Osteocyte (in vitro differentiated cells): ENCODE results near the gene KLHDC8B. TPM values are rescaled to one million over a fixed set of nuclear protein-coding genes. Genes with fewer than 3 reads are reported as not detected.
A peak's percentile ranks its signal among the peaks of the same experiment; 100 is the strongest.
"Not testable (repeated sequence)": the region's sequence is repeated elsewhere in the genome, so short reads cannot be mapped to it uniquely, and the experiment has no call there.

Source experiments
- DNase-seq: peaks from one replicate; pipeline ENCODE4 v3.0.0; 2021; ENCODE audit warnings: mixed read lengths; ENCODE audit not compliant: unreplicated experiment; ENCODE audit errors: extremely low spot score
- H3K27ac Mint-ChIP-seq: one replicate; pipeline ENCODE4 v1.8.0; 2021; ENCODE audit warnings: mild to moderate bottlenecking, mixed read lengths; ENCODE audit not compliant: unreplicated experiment
- H3K27me3 Mint-ChIP-seq: one replicate; pipeline ENCODE4 v1.8.0; 2021; ENCODE audit warnings: mixed read lengths; ENCODE audit not compliant: unreplicated experiment
- H3K36me3 Mint-ChIP-seq: one replicate; pipeline ENCODE4 v1.8.0; 2021; ENCODE audit warnings: mixed read lengths; ENCODE audit not compliant: unreplicated experiment
- H3K4me1 Mint-ChIP-seq: one replicate; pipeline ENCODE4 v1.8.0; 2021; ENCODE audit warnings: mixed read lengths; ENCODE audit not compliant: unreplicated experiment
- H3K4me3 Mint-ChIP-seq: one replicate; pipeline ENCODE4 v1.8.0; 2021; ENCODE audit warnings: mild to moderate bottlenecking, moderate library complexity, mixed read lengths; ENCODE audit not compliant: unreplicated experiment
- H3K9me3 Mint-ChIP-seq: one replicate; pipeline ENCODE4 v1.8.0; 2021; ENCODE audit warnings: mixed read lengths; ENCODE audit not compliant: unreplicated experiment
- total RNA-seq: library from RNA; stranded (reverse); gene quantifications from 2 replicates; pipeline ENCODE4 v1.2.1, GENCODE V29; 2021
- TF ChIP-seq, protein P1 (sequence below): fragments of 200-600 bp; sonication (generic); IDR thresholded peaks from 2 replicates; pipeline ENCODE4 v1.5.0; 2021; ENCODE audit warnings: antibody characterized with exemption, mild to moderate bottlenecking, moderate library complexity

The KLHDC8B gene
- total RNA-seq, 1 donor from 2014 or later = 17.9 TPM

- peaks cover 3% of the 10 kb centered on the region for H3K27me3 Mint-ChIP-seq
- peaks cover 12% of the 10 kb centered on the region for H3K4me1 Mint-ChIP-seq
- no peak for DNase-seq
- TF ChIP-seq, protein P1, sequence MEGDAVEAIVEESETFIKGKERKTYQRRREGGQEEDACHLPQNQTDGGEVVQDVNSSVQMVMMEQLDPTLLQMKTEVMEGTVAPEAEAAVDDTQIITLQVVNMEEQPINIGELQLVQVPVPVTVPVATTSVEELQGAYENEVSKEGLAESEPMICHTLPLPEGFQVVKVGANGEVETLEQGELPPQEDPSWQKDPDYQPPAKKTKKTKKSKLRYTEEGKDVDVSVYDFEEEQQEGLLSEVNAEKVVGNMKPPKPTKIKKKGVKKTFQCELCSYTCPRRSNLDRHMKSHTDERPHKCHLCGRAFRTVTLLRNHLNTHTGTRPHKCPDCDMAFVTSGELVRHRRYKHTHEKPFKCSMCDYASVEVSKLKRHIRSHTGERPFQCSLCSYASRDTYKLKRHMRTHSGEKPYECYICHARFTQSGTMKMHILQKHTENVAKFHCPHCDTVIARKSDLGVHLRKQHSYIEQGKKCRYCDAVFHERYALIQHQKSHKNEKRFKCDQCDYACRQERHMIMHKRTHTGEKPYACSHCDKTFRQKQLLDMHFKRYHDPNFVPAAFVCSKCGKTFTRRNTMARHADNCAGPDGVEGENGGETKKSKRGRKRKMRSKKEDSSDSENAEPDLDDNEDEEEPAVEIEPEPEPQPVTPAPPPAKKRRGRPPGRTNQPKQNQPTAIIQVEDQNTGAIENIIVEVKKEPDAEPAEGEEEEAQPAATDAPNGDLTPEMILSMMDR = no peak
- peak overlapping the region; percentile 78 for H3K27ac Mint-ChIP-seq
- H3K4me3 Mint-ChIP-seq = no peak overlapping the region
- peaks cover 6% of the 10 kb centered on the region for H3K9me3 Mint-ChIP-seq
- peaks cover 2% of the 10 kb centered on the region for H3K36me3 Mint-ChIP-seq
Observed at GRCh38 chr3:49217688-49218470, 46.5 kb downstream of the KLHDC8B start.

DNA sequence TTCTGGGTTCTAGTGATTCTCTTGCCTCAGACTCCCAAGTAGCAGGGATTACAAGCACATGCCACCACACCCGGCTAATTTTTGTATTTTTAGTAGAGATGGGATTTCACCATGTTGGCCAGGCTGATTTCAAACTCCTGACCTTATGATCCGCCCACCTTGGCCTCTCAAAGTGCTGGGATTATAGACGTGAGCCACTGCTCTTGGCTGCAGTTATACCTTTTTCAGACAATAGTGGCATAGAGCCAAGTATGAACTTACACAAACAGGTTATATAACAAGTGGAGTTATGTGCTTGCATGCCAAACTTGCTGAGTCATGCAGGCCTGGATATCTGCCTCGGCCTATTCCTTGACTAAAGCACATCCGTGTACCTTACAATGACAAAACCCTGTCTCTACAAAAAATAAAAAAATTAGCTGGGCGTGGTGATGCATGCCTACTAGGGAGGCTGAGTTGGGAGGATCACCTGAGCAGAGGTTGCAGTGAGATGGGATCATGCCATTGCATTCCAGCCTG lies 47.1 kb downstream of the KLHDC8B start:
- H3K9me3 Mint-ChIP-seq, H3K4me3 Mint-ChIP-seq, H3K36me3 Mint-ChIP-seq, H3K27me3 Mint-ChIP-seq, DNase-seq: not testable (repeated sequence)
- Mint-ChIP-seq H3K27ac (peak overlapping the region; percentile 78), H3K4me1 (peaks cover 12% of the 10 kb centered on the region)

DNA sequence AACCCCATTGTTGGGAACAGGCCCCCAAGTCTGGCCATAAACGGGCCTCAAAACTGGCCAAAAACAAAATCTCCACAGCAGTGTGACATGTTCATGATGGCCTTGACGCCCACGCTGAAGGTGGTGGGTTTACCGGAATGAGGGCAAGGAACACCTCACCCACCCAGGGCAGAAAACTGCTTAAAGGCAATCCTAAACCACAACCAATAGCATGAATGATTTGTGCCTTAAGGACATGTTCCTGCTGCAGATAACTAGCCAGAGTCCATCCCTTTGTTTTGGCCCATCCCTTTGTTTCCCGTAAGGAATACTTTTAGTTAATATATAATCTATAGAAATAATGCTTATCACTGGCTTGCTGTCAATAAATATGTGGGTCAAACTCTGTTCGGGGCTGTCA lies 47.7 kb downstream of the KLHDC8B start:
- Mint-ChIP-seq H3K4me1 (peaks cover 12% of the 10 kb centered on the region), H3K9me3 (peaks cover 1% of the 10 kb centered on the region)

GRCh38 chr3:49220985-49221563 lies 49.7 kb downstream of the KLHDC8B start:
- H3K9me3 Mint-ChIP-seq, H3K4me3 Mint-ChIP-seq, H3K4me1 Mint-ChIP-seq, H3K36me3 Mint-ChIP-seq, H3K27ac Mint-ChIP-seq, DNase-seq: not testable (repeated sequence)
- peaks cover 14% of the 10 kb centered on the region for H3K27me3 Mint-ChIP-seq

More for the DNA sequence above, 47.7 kb downstream of the KLHDC8B start:
- TF ChIP-seq, protein P1 = no peak
- no peak overlapping the region for H3K4me3 Mint-ChIP-seq
- DNase-seq = no peak
- H3K27me3 Mint-ChIP-seq = peaks cover 12% of the 10 kb centered on the region
- no peaks in the 10 kb centered on the region for H3K36me3 Mint-ChIP-seq
- H3K27ac Mint-ChIP-seq = peak overlapping the region; percentile 78

DNA sequence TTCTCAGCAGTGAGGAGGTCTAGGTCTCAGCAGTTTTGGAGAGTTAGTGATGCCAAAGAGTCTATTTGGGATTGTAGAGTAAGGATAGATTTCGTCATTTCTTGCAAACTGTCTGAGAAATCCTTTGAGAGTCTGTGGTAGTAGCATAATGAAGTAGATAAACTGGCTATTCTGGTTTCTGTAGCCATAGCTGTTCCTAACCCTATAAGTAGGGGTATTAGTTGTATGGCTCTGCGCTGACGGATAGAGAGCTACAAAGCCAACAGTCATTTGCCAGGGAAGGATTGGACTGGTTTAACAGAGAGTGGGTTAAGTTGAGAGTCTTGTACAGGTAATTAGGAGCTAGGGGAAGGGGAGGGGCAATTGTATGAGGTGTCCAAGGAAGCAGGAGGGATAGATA lies 50.6 kb downstream of the KLHDC8B start:
- Mint-ChIP-seq H3K4me3 (no peak overlapping the region), H3K9me3 (no peaks in the 10 kb centered on the region)

More for the DNA sequence above, 50.6 kb downstream of the KLHDC8B start:
- DNase-seq = no peak
- H3K27me3 Mint-ChIP-seq = peaks cover 14% of the 10 kb centered on the region
- no peak overlapping the region for H3K27ac Mint-ChIP-seq
- H3K4me1 Mint-ChIP-seq = peaks cover 9% of the 10 kb centered on the region
- TF ChIP-seq, protein P1 = no peak
- H3K36me3 Mint-ChIP-seq = no peaks in the 10 kb centered on the region

Other genes with a start within 250 kb of the KLHDC8B start
- gene P4HTM, start 181.4 kb upstream of the KLHDC8B start, total RNA-seq = 31.3 and 35.6 TPM in 2 replicates
- gene WDR6, start 164.2 kb upstream of the KLHDC8B start, total RNA-seq = 211 and 236 TPM in 2 replicates
- 22.8 and 25.3 TPM in 2 replicates for gene DALRD3, start 153.0 kb upstream of the KLHDC8B start, total RNA-seq
- 69.1 and 69.4 TPM in 2 replicates for gene NDUFAF3, start 149.5 kb upstream of the KLHDC8B start, total RNA-seq
- 202 and 203 TPM in 2 replicates for gene IMPDH2, start 142.2 kb upstream of the KLHDC8B start, total RNA-seq
- 92.9 and 104 TPM in 2 replicates for gene QRICH1, start 77.5 kb upstream of the KLHDC8B start, total RNA-seq
- gene QARS1, start 66.8 kb upstream of the KLHDC8B start, total RNA-seq = 252 and 266 TPM in 2 replicates
- gene USP19, start 50.8 kb upstream of the KLHDC8B start, total RNA-seq = 75.7 and 75.9 TPM in 2 replicates
- 721 and 811 TPM in 2 replicates for gene LAMB2, start 38.5 kb upstream of the KLHDC8B start, total RNA-seq
- 23.7 and 24.9 TPM in 2 replicates for gene CCDC71, start 5.3 kb upstream of the KLHDC8B start, total RNA-seq
- gene C3orf62, start 105.6 kb downstream of the KLHDC8B start, total RNA-seq = 8.4 and 9.4 TPM in 2 replicates
- gene USP4, start 168.5 kb downstream of the KLHDC8B start, total RNA-seq = 42.9 and 44.3 TPM in 2 replicates
- gene GPX1, start 186.8 kb downstream of the KLHDC8B start, total RNA-seq = 91.6 and 98.9 TPM in 2 replicates
- 574 and 607 TPM in 2 replicates for gene RHOA, start 240.4 kb downstream of the KLHDC8B start, total RNA-seq
- 34.7 and 36.4 TPM in 2 replicates for gene TCTA, start 240.8 kb downstream of the KLHDC8B start, total RNA-seq